KMS-11 (cell line): ENCODE results near the gene KCNT1.

Source experiments
- H2AFZ ChIP-seq: fragments of 200-600 bp; sonication (generic); 2 replicates; pipeline ENCODE4 v1.6.1; 2016; ENCODE audit warnings: antibody characterized with exemption, mixed run types, low read depth
- H3K27ac ChIP-seq: fragments of 200-600 bp; sonication (generic); 2 replicates; pipeline ENCODE4 v1.6.1; 2016; ENCODE audit warnings: mild to moderate bottlenecking, mixed run types
- H3K27me3 ChIP-seq: fragments of 200-600 bp; sonication (generic); 2 replicates; pipeline ENCODE4 v1.6.1; 2017; ENCODE audit warnings: mild to moderate bottlenecking, low read depth, mixed run types, moderate library complexity; ENCODE audit not compliant: insufficient read depth
- H3K36me3 ChIP-seq: fragments of 200-600 bp; sonication (generic); 2 replicates; pipeline ENCODE4 v1.6.1; 2017; ENCODE audit warnings: mild to moderate bottlenecking, mixed run types; ENCODE audit not compliant: insufficient read depth
- H3K4me1 ChIP-seq: fragments of 200-600 bp; sonication (generic); 2 replicates; pipeline ENCODE4 v1.6.1; 2016; ENCODE audit warnings: mild to moderate bottlenecking, low read depth, mixed run types; ENCODE audit not compliant: poor library complexity, severe bottlenecking
- H3K4me2 ChIP-seq: fragments of 200-600 bp; sonication (generic); 2 replicates; pipeline ENCODE4 v1.7.0; 2016; ENCODE audit warnings: mild to moderate bottlenecking, mixed run types
- H3K4me3 ChIP-seq: fragments of 200-600 bp; sonication (generic); IDR thresholded peaks from 2 replicates; pipeline ENCODE4 v1.6.1; 2017; ENCODE audit warnings: low read depth, low read length, mixed read lengths; ENCODE audit not compliant: insufficient read depth
- H3K79me2 ChIP-seq: fragments of 200-600 bp; sonication (generic); 2 replicates; pipeline ENCODE4 v1.6.1; 2016; ENCODE audit warnings: low read depth, mixed run types; ENCODE audit not compliant: insufficient read depth
- H3K9ac ChIP-seq: fragments of 200-600 bp; sonication (generic); 2 replicates; pipeline ENCODE4 v1.6.1; 2016; ENCODE audit warnings: mild to moderate bottlenecking, mixed run types
- H4K20me1 ChIP-seq: fragments of 200-600 bp; sonication (generic); 2 replicates; pipeline ENCODE4 v1.6.1; 2016; ENCODE audit warnings: mild to moderate bottlenecking, mixed run types; ENCODE audit not compliant: insufficient read depth
- CTCF ChIP-seq: fragments of 200-600 bp; sonication (generic); conservative IDR thresholded peaks from 2 replicates; pipeline ENCODE4 v1.6.1; 2017; ENCODE audit warnings: low read depth, mild to moderate bottlenecking, antibody characterized with exemption, low read length, moderate library complexity, mixed read lengths

KCNT1 gene

GRCh38 chr9:135815413-135815812 lies 113.4 kb downstream of the KCNT1 start:
- peaks cover 3% of the 10 kb centered on the region; the same call in 1 of the 2 replicates for H3K36me3 ChIP-seq
- TF ChIP-seq CTCF: no peak

GRCh38 chr9:135815830-135816650 lies 114.1 kb downstream of the KCNT1 start:
- no peak overlapping the region for H3K4me2 ChIP-seq
- H2AFZ ChIP-seq: no peak overlapping the region
- no peak overlapping the region for H3K27ac ChIP-seq
- H3K4me3 ChIP-seq: no peak overlapping the region
- H3K4me1 ChIP-seq: no peaks in the 10 kb centered on the region
- no peak overlapping the region for H3K9ac ChIP-seq
- no peaks in the 10 kb centered on the region for H4K20me1 ChIP-seq
- peaks cover 3% of the 10 kb centered on the region; the same call in 1 of the 2 replicates for H3K36me3 ChIP-seq
- no peak for TF ChIP-seq CTCF
- H3K79me2 ChIP-seq: no peaks in the 10 kb centered on the region
- H3K27me3 ChIP-seq: no peaks in the 10 kb centered on the region

More at GRCh38 chr9:135815413-135815812, 113.4 kb downstream of the KCNT1 start:
- Histone ChIP-seq H3K4me2 (no peak overlapping the region), H3K4me3 (no peak overlapping the region), H4K20me1 (no peaks in the 10 kb centered on the region), H3K27ac (no peak overlapping the region), H3K4me1 (no peaks in the 10 kb centered on the region), H3K9ac (no peak overlapping the region), H2AFZ (no peak overlapping the region), H3K27me3 (no peaks in the 10 kb centered on the region), H3K79me2 (no peaks in the 10 kb centered on the region)

GRCh38 chr9:135816651-135816970 lies 114.6 kb downstream of the KCNT1 start:
- no peak for TF ChIP-seq CTCF

GRCh38 chr9:135817951-135818717 lies 116.1 kb downstream of the KCNT1 start:
- TF ChIP-seq CTCF: no peak
- peaks cover 3% of the 10 kb centered on the region; the same call in 1 of the 2 replicates for H3K36me3 ChIP-seq
- no peaks in the 10 kb centered on the region for H4K20me1 ChIP-seq
- no peaks in the 10 kb centered on the region for H3K4me1 ChIP-seq
- H2AFZ ChIP-seq: no peak overlapping the region
- no peak overlapping the region for H3K4me2 ChIP-seq
- no peak overlapping the region for H3K4me3 ChIP-seq
- no peak overlapping the region for H3K9ac ChIP-seq
- no peaks in the 10 kb centered on the region for H3K79me2 ChIP-seq
- no peaks in the 10 kb centered on the region for H3K27me3 ChIP-seq
- H3K27ac ChIP-seq: no peak overlapping the region

More at GRCh38 chr9:135816651-135816970, 114.6 kb downstream of the KCNT1 start:
- Histone ChIP-seq H3K4me2 (no peak overlapping the region), H3K79me2 (no peaks in the 10 kb centered on the region), H3K27ac (no peak overlapping the region), H4K20me1 (no peaks in the 10 kb centered on the region), H3K4me1 (no peaks in the 10 kb centered on the region), H3K9ac (no peak overlapping the region), H3K36me3 (peaks cover 3% of the 10 kb centered on the region; the same call in 1 of the 2 replicates), H2AFZ (no peak overlapping the region), H3K4me3 (no peak overlapping the region), H3K27me3 (no peaks in the 10 kb centered on the region)
